DMS153 (cell line): ENCODE measurements around the gene ANO1.

Experiments
- DNase-seq: peaks from one replicate; lab custom pipeline; 2025; lab: John Stamatoyannopoulos, UW

ANO1 gene

GRCh38 chr11:70115778-70116177, 37.7 kb downstream of the ANO1 start:
- no peak for DNase-seq

- no peak for DNase-seq
Observed at GRCh38 chr11:70116386-70117065, 38.4 kb downstream of the ANO1 start.

- DNase-seq, result no peak
Observed at GRCh38 chr11:70117567-70118145, 39.5 kb downstream of the ANO1 start.

GRCh38 chr11:70118642-70119041, 40.5 kb downstream of the ANO1 start:
- DNase-seq, result no peak

- no peak for DNase-seq
Observed at GRCh38 chr11:70119502-70119901, 41.4 kb downstream of the ANO1 start.

- no peak for DNase-seq
Observed at GRCh38 chr11:70120674-70121073, 42.6 kb downstream of the ANO1 start.

- peak; percentile 30 for DNase-seq
Observed at GRCh38 chr11:70122490-70123198, 44.5 kb downstream of the ANO1 start.

- no peak for DNase-seq
Observed at GRCh38 chr11:70123711-70124110, 45.6 kb downstream of the ANO1 start.

GRCh38 chr11:70124321-70125000, 46.3 kb downstream of the ANO1 start:
- no peak for DNase-seq

GRCh38 chr11:70126494-70126893, 48.4 kb downstream of the ANO1 start:
- DNase-seq, result no peak

GRCh38 chr11:70127653-70128434, 49.7 kb downstream of the ANO1 start:
- DNase-seq, result no peak

GRCh38 chr11:70128435-70128906, 50.4 kb downstream of the ANO1 start:
- peak; percentile 30 for DNase-seq

GRCh38 chr11:70129051-70129592, 51.0 kb downstream of the ANO1 start:
- DNase-seq, result no peak

GRCh38 chr11:70130636-70131035, 52.5 kb downstream of the ANO1 start:
- no peak for DNase-seq

- DNase-seq, result no peak
Observed at GRCh38 chr11:70131606-70132190, 53.6 kb downstream of the ANO1 start.

GRCh38 chr11:70132641-70133040, 54.5 kb downstream of the ANO1 start:
- DNase-seq, result no peak

- no peak for DNase-seq
Observed at GRCh38 chr11:70133771-70134335, 55.7 kb downstream of the ANO1 start.

GRCh38 chr11:70134490-70134889, 56.4 kb downstream of the ANO1 start:
- DNase-seq, result peak; percentile 85

GRCh38 chr11:70135142-70135541, 57.0 kb downstream of the ANO1 start:
- DNase-seq, result no peak

GRCh38 chr11:70135625-70136059, 57.5 kb downstream of the ANO1 start:
- DNase-seq, result no peak

GRCh38 chr11:70137383-70137782, 59.3 kb downstream of the ANO1 start:
- no peak for DNase-seq
